Fibroblast of mammary gland (primary cell): ENCODE results near the gene EPAS1.
A peak's percentile ranks its signal among the peaks of the same experiment; 100 is the strongest.

ENCODE experiments used
- DNase-seq: peaks from one replicate; pipeline ENCODE4 v3.0.0-alpha.2; 2010; ENCODE audit warnings: low read depth
- H3K4me3 ChIP-seq: 2 replicates; pipeline ENCODE4 v1.5.1; 2011; ENCODE audit warnings: low read depth, mild to moderate bottlenecking, low read length, moderate library complexity; ENCODE audit not compliant: control insufficient read depth
- TF ChIP-seq, protein P1 (sequence below): conservative IDR thresholded peaks from 2 replicates; pipeline ENCODE4 v1.5.1; 2011; ENCODE audit warnings: low read depth, low read length, inconsistent platforms; ENCODE audit not compliant: control insufficient read depth, insufficient read depth

EPAS1 gene

DNA sequence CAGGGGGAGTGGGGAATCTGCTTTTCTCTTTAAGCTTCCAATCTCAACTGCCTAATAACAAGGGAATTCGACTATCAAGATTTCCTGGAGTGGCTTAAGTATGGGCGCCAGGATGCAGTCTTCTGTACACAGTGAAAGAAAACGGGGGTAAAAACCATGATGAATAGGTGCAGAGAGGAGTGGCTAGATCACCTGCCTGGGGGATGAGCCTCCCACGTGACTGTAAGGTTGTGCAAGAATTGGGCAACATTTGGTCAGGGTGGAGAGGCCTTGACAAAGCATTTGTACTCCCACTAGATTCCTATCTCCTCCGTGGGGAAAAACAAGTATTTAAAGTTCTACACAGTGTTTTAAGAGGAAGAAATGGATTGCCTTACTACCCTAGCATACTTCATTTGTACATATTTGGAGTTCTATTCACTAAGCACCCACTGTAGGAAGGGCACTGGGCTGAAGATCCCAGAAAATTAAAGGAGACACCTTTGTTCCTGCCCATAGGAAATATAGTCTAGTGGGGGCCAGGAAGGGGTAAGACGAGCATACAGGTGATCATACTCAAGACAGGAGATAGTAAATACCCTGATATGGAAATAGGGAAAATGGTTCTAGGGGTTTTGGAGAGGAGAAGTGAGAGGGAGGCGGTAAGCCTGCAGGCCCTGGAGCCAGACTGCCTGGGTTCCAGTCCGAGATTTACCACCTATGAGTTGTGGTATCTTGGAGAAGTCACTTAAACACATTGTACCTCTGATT is 29.2 kb downstream of the EPAS1 start:
- no peak overlapping the region for H3K4me3 ChIP-seq
- TF ChIP-seq, protein P1, sequence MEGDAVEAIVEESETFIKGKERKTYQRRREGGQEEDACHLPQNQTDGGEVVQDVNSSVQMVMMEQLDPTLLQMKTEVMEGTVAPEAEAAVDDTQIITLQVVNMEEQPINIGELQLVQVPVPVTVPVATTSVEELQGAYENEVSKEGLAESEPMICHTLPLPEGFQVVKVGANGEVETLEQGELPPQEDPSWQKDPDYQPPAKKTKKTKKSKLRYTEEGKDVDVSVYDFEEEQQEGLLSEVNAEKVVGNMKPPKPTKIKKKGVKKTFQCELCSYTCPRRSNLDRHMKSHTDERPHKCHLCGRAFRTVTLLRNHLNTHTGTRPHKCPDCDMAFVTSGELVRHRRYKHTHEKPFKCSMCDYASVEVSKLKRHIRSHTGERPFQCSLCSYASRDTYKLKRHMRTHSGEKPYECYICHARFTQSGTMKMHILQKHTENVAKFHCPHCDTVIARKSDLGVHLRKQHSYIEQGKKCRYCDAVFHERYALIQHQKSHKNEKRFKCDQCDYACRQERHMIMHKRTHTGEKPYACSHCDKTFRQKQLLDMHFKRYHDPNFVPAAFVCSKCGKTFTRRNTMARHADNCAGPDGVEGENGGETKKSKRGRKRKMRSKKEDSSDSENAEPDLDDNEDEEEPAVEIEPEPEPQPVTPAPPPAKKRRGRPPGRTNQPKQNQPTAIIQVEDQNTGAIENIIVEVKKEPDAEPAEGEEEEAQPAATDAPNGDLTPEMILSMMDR = no peak
- DNase-seq = peak; percentile 65

DNA sequence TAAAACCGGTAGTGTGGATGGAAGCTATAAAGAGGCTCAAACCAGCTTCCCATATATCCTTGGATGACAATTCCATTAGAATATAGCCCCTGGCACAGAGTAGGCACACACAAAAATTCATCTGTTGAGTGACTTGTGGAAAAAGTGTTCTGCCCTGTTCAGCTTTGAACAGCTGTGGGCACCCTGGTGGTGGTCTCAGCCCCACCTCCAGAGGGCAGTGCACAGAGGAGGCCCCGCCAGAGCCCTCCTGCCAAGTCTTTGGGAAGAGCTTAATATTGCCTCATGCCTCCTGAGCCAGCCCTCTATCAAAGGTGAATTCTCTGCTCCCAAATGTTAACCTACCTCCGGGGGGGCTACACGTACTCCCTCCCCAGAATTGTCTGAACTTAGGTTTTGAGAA is 30.4 kb downstream of the EPAS1 start:
- DNase-seq = no peak
- H3K4me3 ChIP-seq = no peak overlapping the region
- TF ChIP-seq, protein P1 = peak; percentile 22

DNA sequence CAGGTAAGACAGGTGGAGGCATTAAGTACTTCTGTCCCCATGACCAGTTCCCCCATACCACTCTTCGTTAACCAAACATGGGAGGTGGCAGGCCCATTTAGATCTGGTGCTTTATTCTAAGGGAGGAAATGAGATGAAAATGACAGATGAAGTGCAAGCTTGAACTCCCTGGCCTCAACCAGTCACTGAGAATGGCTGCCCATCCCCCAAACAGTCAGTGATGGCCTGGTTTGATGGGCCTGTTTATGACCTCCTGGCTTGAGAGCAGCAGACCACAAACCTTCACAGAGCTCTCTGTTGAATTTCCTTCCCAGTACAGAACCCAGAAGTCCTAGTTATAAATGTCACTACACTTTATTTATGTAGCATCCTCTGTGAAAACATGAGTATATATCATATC is 31.1 kb downstream of the EPAS1 start:
- TF ChIP-seq, protein P1 = no peak
- DNase-seq = no peak
- no peak overlapping the region for H3K4me3 ChIP-seq

DNA sequence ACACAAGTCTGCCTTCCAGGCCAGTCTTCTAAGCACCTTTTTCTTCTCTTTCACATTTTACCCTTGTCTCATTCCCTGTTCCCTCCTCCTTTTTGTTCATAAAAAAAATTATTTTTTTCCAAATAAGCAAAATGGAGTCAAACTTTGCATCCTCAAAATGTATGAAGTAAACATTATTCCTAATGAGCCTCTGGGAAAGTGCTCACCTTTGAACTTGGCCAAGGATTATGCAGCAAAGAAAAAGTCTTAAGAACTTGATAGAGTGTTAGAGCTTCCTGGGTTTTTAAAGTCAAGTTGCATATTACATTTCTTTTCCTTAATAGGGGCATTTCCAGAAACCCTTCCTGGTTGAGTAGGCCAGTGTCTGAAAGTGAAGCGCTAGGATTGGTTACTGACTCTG is 31.6 kb downstream of the EPAS1 start:
- TF ChIP-seq, protein P1 = no peak
- no peak for DNase-seq

DNA sequence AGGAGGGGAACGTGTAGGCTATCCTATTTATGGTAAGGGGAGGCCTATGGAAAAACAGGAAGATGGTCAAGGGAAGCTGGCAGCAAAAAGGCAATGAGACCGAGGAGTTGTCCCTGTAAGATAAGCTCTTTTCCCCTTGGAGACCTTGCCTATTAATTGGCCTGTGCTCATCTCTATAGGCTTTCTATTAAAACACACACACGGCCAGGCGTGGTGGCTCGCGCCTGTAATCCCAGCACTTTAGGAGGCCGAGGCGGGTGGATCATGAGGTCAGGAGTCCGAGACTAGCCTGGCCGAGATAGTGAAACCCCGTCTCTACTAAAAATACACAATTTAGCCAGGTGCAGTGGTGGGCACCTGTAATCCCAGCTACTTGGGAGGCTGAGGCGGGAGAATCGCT is 32.1 kb downstream of the EPAS1 start:
- no peak for DNase-seq

More for the DNA sequence above, 31.6 kb downstream of the EPAS1 start:
- no peak overlapping the region for H3K4me3 ChIP-seq

DNA sequence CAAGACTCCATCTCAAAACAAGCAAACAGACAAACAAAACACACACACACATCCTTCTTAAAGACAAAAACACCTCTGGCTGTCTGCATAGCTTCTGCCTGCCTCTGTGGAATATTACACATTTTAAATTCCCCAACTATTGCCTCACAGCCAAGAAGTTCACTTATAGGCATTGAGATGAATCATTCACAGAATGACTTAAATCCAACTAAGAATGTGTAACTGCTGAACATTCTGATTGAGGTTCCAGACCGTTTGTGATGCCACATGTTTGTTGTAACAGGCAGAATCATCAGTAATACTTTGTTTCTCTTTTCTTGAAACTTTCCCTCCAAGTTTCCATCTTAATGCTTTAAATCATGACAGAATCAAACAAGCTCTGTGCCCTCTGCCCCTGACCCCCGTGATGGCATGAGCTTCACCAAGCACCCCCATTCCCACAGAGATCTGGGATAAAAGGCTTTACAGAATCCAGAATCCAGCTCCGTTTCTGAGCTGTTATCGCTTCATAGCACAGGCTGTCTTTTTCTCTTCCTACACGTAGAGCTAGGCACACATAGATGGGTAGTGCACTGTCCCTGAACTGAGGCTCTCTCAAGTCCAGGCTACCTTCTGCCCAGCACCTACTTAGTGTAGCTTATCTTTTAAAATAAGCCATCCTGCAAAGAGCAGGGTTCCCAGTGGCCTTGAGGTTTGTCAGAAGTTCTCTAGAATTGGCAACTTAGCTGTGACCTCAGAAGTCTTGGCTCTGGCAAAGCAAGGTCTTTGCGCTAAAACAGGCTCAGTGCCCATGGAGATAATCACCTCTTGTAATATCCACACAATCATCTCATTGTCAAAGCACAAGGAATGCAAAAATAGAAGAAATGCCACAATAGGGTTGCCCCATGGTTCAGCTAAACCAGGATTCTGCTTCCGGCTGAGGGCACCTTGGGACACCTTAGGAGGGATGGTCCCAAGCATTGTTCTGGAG is 32.9 kb downstream of the EPAS1 start:
- DNase-seq = peak; percentile 97
- TF ChIP-seq, protein P1 = no peak
- H3K4me3 ChIP-seq = no peak overlapping the region

More for the DNA sequence above, 32.1 kb downstream of the EPAS1 start:
- no peak overlapping the region for H3K4me3 ChIP-seq
- TF ChIP-seq, protein P1 = no peak
